Stomach (tissue), 4 donors: ENCODE measurements around the gene ABCC1.

ENCODE experiments used
- CTCF ChIP-seq, 7 experiments: fragments of 450-650 bp in 4 of 7; fragments of 200-600 bp in 3 of 7; sonication (generic) in 3 of 7; IDR thresholded peaks; one replicate each; pipeline ENCODE4 v1.5.1; 2016 to 2019; ENCODE audit warnings: antibody characterized with exemption in 7 of 7, control low read depth in 2 of 7, mild to moderate bottlenecking in 1 of 7
- EP300 ChIP-seq: sonication (generic); formaldehyde crosslinking; IDR thresholded peaks from one replicate; pipeline ENCODE4 v1.6.1; 2017; ENCODE audit warnings: antibody characterized with exemption
- POLR2A ChIP-seq, 4 donors: fragments of 450-650 bp; IDR thresholded peaks; one replicate each; pipeline ENCODE4 v1.6.1; 2016; ENCODE audit warnings: antibody characterized with exemption in 4 of 4, control low read depth in 2 of 4, mild to moderate bottlenecking in 1 of 4, moderate library complexity in 1 of 4
- POLR2AphosphoS5 ChIP-seq, 3 donors: sonication (generic); formaldehyde crosslinking; IDR thresholded peaks; one replicate each; pipeline ENCODE4 v1.6.1; 2016; ENCODE audit warnings: antibody characterized with exemption in 3 of 3

GRCh38 chr16:15980329-15980728 is 30.9 kb downstream of the ABCC1 start:
- TF ChIP-seq POLR2A (IDR thresholded peaks at IDR 0.05) (no peak), CTCF (IDR thresholded peaks at IDR 0.05) (no peak), EP300 (no peak), POLR2AphosphoS5 (IDR thresholded peaks at IDR 0.05) (no peak)
